K562 (cell line): ENCODE results near the gene SPON1. TPM values are rescaled to one million over a fixed set of nuclear protein-coding genes. Genes with fewer than 3 reads are reported as not detected.

ENCODE experiments used
- ATAC-seq: fragments of 200-7000 bp; cut with Tn5 transposase; 3 replicates; pipeline ENCODE4 v1.9.1; 2020; ENCODE audit warnings: moderate library complexity
- BruUV-seq: library from RNA; stranded (reverse); fragments of 400-500 nt; replicated peaks from 2 replicates; lab custom pipeline; 2021; lab: Mats Ljungman, UMichigan
- CTCF ChIA-PET: fragments of 300-600 bp; formaldehyde crosslinking; extraction: SDS; loops from one replicate; lab custom pipeline; 2021; ENCODE audit warnings: low intra/inter-chr PET ratio; lab: Yijun Ruan, JAX
- POLR2A ChIA-PET: fragments of 300-600, 350-650 bp; sonication (Branson Sonifier 250); formaldehyde crosslinking; extraction: SDS; loops from one replicate; lab custom pipeline; 2021; ENCODE audit warnings: antibody characterized with exemption, inconsistent platforms; lab: Yijun Ruan, JAX
- DNase-seq, 4 experiments: peaks; one replicate each; pipeline versions ENCODE4 v3.0.0 to v3.0.0-alpha.2; 2011 to 2018; ENCODE audit warnings: low spot score in 3 of 4, mixed read lengths in 3 of 4; ENCODE audit errors: extremely low read depth in 1 of 4
- FAIRE-seq: peaks from 2 replicates; lab custom pipeline; 2011; peaks lifted over from hg19 to GRCh38; lab: Jason Lieb, UNC
- H2AFZ ChIP-seq: 2 replicates; pipeline ENCODE4 v1.6.0; 2011; ENCODE audit warnings: low read depth, low read length, control low read depth, inconsistent platforms
- H3K27ac ChIP-seq: fragments of 200-600 bp; 3 replicates; pipeline ENCODE4 v1.8.0; 2011; ENCODE audit warnings: low read depth, mild to moderate bottlenecking, control low read depth, inconsistent platforms, low read length, moderate library complexity, mixed read lengths; ENCODE audit errors: extremely low read depth
- H3K27me3 ChIP-seq, 2 experiments: fragments of 300-600 bp in 1 of 2; 2 replicates in 1 of 2; 3 replicates in 1 of 2; pipeline versions ENCODE4 v1.6.0 to v1.8.0; 2011; ENCODE audit warnings: inconsistent platforms in 2 of 2, low read length in 2 of 2, mild to moderate bottlenecking in 1 of 2, mixed read lengths in 1 of 2, moderate library complexity in 1 of 2; ENCODE audit not compliant: control insufficient read depth in 2 of 2, insufficient read depth in 2 of 2
- H3K36me3 ChIP-seq: fragments of 300-600 bp; 3 replicates; pipeline ENCODE4 v1.8.0; 2011; ENCODE audit warnings: mild to moderate bottlenecking, low read length, inconsistent platforms; ENCODE audit not compliant: control insufficient read depth, insufficient read depth
- H3K4me1 ChIP-seq, 2 experiments: fragments of 200-600 bp in 1 of 2; replicated peaks in 1 of 2; 2 replicates in 1 of 2; 3 replicates in 1 of 2; pipeline versions ENCODE4 v1.5.1 to v1.8.0; 2011; ENCODE audit warnings: inconsistent platforms in 2 of 2, low read length in 2 of 2, mild to moderate bottlenecking in 1 of 2, mixed read lengths in 1 of 2, moderate library complexity in 1 of 2; ENCODE audit not compliant: control insufficient read depth in 2 of 2, insufficient read depth in 2 of 2
- H3K4me2 ChIP-seq: 2 replicates; pipeline ENCODE4 v1.6.1; 2011; ENCODE audit warnings: low read length, control low read depth, inconsistent platforms, mixed read lengths; ENCODE audit not compliant: insufficient read depth
- H3K4me3 ChIP-seq: fragments of 200-600 bp; sonication (generic), shearing (Covaris generic); 2 replicates; pipeline ENCODE4 v1.5.1; 2016; ENCODE audit warnings: control low read depth, inconsistent platforms
- H3K79me2 ChIP-seq: fragments of 200-600 bp; 3 replicates; pipeline ENCODE4 v1.8.0; 2011; ENCODE audit warnings: low read length, inconsistent platforms; ENCODE audit not compliant: control insufficient read depth, insufficient read depth
- H3K9ac ChIP-seq, 2 experiments: 2 replicates each; pipeline versions ENCODE4 v1.6.0 to v1.6.1; 2011; ENCODE audit warnings: low read depth in 2 of 2, low read length in 2 of 2, control low read depth in 1 of 2, inconsistent platforms in 1 of 2, mild to moderate bottlenecking in 1 of 2, mixed read lengths in 1 of 2; ENCODE audit not compliant: insufficient read depth in 1 of 2
- H3K9me1 ChIP-seq: one replicate; pipeline ENCODE4 v1.6.0; 2011; ENCODE audit warnings: inconsistent platforms, mild to moderate bottlenecking, low read length, moderate library complexity; ENCODE audit not compliant: control insufficient read depth, insufficient read depth
- H3K9me3 ChIP-seq: replicated peaks from 2 replicates; pipeline ENCODE4 v1.5.1; 2011; ENCODE audit warnings: low read depth, low read length, inconsistent platforms; ENCODE audit not compliant: control insufficient read depth, insufficient read depth
- H4K20me1 ChIP-seq: replicated peaks from 2 replicates; pipeline ENCODE4 v1.6.1; 2011; ENCODE audit warnings: low read length, inconsistent platforms, mixed read lengths; ENCODE audit not compliant: control insufficient read depth, insufficient read depth
- CBFA2T3 ChIP-seq: fragments of 450-650 bp; IDR thresholded peaks from 2 replicates; pipeline ENCODE4 v1.6.1; 2017
- CCAR2 ChIP-seq: fragments of 200-400 bp; formaldehyde crosslinking; IDR thresholded peaks from 2 replicates; pipeline ENCODE4 v1.6.1; 2017; ENCODE audit warnings: mild to moderate bottlenecking, low read depth, low read length
- SREBF2 ChIP-seq: sonication (generic); formaldehyde crosslinking; IDR thresholded peaks from 2 replicates; pipeline ENCODE4 v1.4.0; 2020; ENCODE audit warnings: mild to moderate bottlenecking, missing genetic modification reagents
- STAT5B ChIP-seq: fragments of 250-450 bp; sonication (Bioruptor Pico); IDR thresholded peaks from 2 replicates; pipeline ENCODE4 v1.8.0; 2021; ENCODE audit warnings: mild to moderate bottlenecking, inconsistent platforms
- THRA ChIP-seq: fragments of 450-650 bp; IDR thresholded peaks from 2 replicates; pipeline ENCODE4 v1.6.1; 2017; ENCODE audit warnings: mild to moderate bottlenecking, moderate library complexity
- ZNF3 ChIP-seq: fragments of 250-450 bp; sonication (Bioruptor Pico); IDR thresholded peaks from 2 replicates; pipeline ENCODE4 v1.5.0; 2021; ENCODE audit warnings: mild to moderate bottlenecking, moderate library complexity
- ZNF589 ChIP-seq: fragments of 200-800 bp; sonication (Bioruptor generic); IDR thresholded peaks from 2 replicates; pipeline ENCODE4 v1.6.1; 2016; ENCODE audit warnings: low read depth, missing genetic modification characterization, missing compliant biosample characterization
- WGBS: fragments of 100-300 bp; shearing (Covaris generic); methylation state at CpG from one replicate; pipeline ENCODE4 v1.1.6; 2016; ENCODE audit warnings: low coverage, mixed read lengths; ENCODE audit not compliant: insufficient coverage; ENCODE audit errors: missing lambda C conversion rate; 5-methylcytosine and 5-hydroxymethylcytosine counted together
- in situ Hi-C: fragments of 300-500 bp; cut with MboI; formaldehyde crosslinking; loops from 4 replicates; pipeline ENCODE4 v1.15.0; 2018; ENCODE audit warnings: inconsistent platforms, mixed read lengths
- intact Hi-C: fragments of 100-400 bp; cut with micrococcal nuclease; formaldehyde crosslinking; loops from 2 replicates; pipeline ENCODE4 v1.14.2; 2022
- polyA plus RNA-seq, 8 experiments: library from polyadenylated mRNA; depleted of rRNA in 4 of 8; stranded (reverse) in 5 of 8; unstranded in 3 of 8; fragments of >200 nt; fragmentation: Nextera tagmentation in 2 of 8; fragmentation: Illumina TruSeq in 1 of 8; extraction: Ambion mirVana in 2 of 8; extraction: Trizol in 1 of 8; gene quantifications; 2 replicates each; pipeline versions ENCODE4 v1.2.1 to v1.2.3, GENCODE V29; 2011 to 2014; ENCODE audit warnings: inconsistent platforms in 1 of 8, missing spikeins in 1 of 8
- total RNA-seq, 7 experiments: library from RNA; depleted of rRNA in 6 of 7; stranded (reverse); fragments of >200 nt in 6 of 7; fragmentation: Illumina TruSeq in 2 of 7; extraction: Trizol in 2 of 7; gene quantifications; 2 replicates each; pipeline versions ENCODE4 v1.2.1 to v1.2.3, GENCODE V29; 2011 to 2021; ENCODE audit warnings: low replicate concordance in 1 of 7

SPON1 gene
- total and polyA plus RNA-seq, 9 of the 15 experiments (the other 6 are each of a cell fraction or from before 2014, with no cell fraction given) = 0.04 to 0.06 TPM; not detected in 7

GRCh38 chr11:13956988-13957387 is 5.5 kb upstream of the SPON1 start:
- H2AFZ ChIP-seq = no peak overlapping the region
- intact Hi-C loops (loop anchor here (1.0 to 5.0 kb wide), 3 partner anchors 84 to 292 kb away; no protein-coding TSS in a partner anchor), in situ Hi-C loops (loop anchor here (10.0 kb wide), 1 partner anchor 288 kb away; no protein-coding TSS in a partner anchor)
- no peak overlapping the region for H3K27ac ChIP-seq
- no peak for TF ChIP-seq THRA
- no peak for TF ChIP-seq SREBF2 (CRISPR knock-in tag)
- TF ChIP-seq ZNF3 = no peak
- TF ChIP-seq CCAR2 = no peak
- no peak for TF ChIP-seq STAT5B (CRISPR knock-in tag)
- TF ChIP-seq ZNF589 (CRISPR knock-in tag) = no peak
- no peak for TF ChIP-seq CBFA2T3
- H4K20me1 ChIP-seq = no peaks in the 10 kb centered on the region
- H3K4me2 ChIP-seq = no peak overlapping the region
- DNase-seq = no peak
- no peaks in the 10 kb centered on the region for H3K9me1 ChIP-seq
- no peak overlapping the region for H3K9ac ChIP-seq
- H3K4me3 ChIP-seq = no peak overlapping the region
- ChIA-PET POLR2A (interaction anchor here (0.9 kb wide), 1 partner anchor 9 kb away, joined by 3 read pairs; no protein-coding TSS in a partner anchor), CTCF (interaction anchor here (2.1 kb wide), 1 partner anchor 292 kb away, joined by 14 read pairs; no protein-coding TSS in a partner anchor)
- no TSS peak for BruUV-seq
- no peaks in the 10 kb centered on the region for H3K9me3 ChIP-seq
- H3K79me2 ChIP-seq = no peaks in the 10 kb centered on the region
- no peak for ATAC-seq
- H3K27me3 ChIP-seq = peaks cover 11 to 36% of the 10 kb centered on the region in 2 experiments; a peak in 4 of 5 replicates
- FAIRE-seq = no peak
- H3K4me1 ChIP-seq = no peaks in the 10 kb centered on the region
- H3K36me3 ChIP-seq = no peaks in the 10 kb centered on the region
- WGBS = 0% methylated on average over 1 of the region's 1 CpG
